Right lung (tissue), 5 donors: Measurements from ENCODE around the gene MYO1C. TPM values are rescaled to one million over a fixed set of nuclear protein-coding genes. Genes with fewer than 3 reads are reported as not detected.
"Not testable (repeated sequence)": the region's sequence is repeated elsewhere in the genome, so short reads cannot be mapped to it uniquely, and the experiment has no call there.

Experiments used
- DNase-seq, 2 donors: peaks; one replicate each; pipeline ENCODE4 v3.0.0-alpha.2; 2013
- polyA plus RNA-seq, 5 donors: library from polyadenylated mRNA; unstranded; fragments of 120-200 nt; gene quantifications; one replicate each; pipeline versions ENCODE4 v1.2.1 to v1.2.3, GENCODE V29; 2013; ENCODE audit warnings: inconsistent platforms in 1 of 5, low replicate concordance in 1 of 5; ENCODE audit not compliant: insufficient read length in 5 of 5, insufficient read depth in 1 of 5

Gene MYO1C
- polyA plus RNA-seq, 5 donors, result 60.0 to 88.9 (median 78.5) TPM

DNA sequence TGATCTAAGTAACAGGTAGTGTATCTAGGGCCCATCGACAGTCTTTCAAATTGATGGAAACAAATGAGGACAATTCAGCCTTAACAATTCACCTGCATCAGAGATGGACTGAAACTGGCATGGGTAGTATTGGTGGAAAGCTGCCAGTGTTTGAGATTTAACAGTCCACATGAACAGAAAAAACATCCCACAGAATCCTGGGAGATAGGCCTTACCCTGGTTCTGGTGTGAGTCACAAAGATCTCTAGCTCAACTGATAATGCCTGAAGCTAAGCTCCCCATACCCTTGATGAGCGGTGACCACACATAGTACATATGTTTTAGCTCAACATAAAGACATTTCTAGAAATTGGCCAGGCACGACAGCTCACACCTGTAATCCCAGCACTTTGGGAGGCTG, 58.3 kb downstream of the MYO1C start:
- no peak for DNase-seq

- no peak for DNase-seq
Observed at GRCh38 chr17:1431631-1432104, 60.8 kb downstream of the MYO1C start.

- DNase-seq, result no peak
Observed at GRCh38 chr17:1423456-1424135, 68.9 kb downstream of the MYO1C start.

- DNase-seq, result no peak
Observed at GRCh38 chr17:1422885-1423284, 69.6 kb downstream of the MYO1C start.

- no peak for DNase-seq
Observed at GRCh38 chr17:1421470-1421869, 71.0 kb downstream of the MYO1C start.

DNA sequence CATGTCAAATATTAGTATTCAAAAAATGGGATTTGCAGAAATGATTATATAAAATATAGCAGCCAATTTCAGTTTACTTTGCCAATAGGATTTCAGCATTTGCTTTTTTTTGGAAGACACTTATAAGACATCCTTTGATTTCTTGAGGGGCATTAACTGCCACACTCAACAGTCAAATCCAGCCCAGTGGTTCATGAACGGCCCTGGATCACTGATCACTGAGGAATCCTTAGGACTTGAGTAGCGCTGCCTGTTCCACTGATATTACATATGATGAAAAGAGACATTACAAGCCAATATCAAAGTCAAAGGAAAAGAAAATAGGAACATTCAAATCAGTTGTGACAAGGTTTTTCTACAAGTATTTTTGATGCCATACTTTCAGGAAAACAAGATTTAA, 71.5 kb downstream of the MYO1C start:
- no peak for DNase-seq

- no peak for DNase-seq
Observed at GRCh38 chr17:1420163-1420562, 72.3 kb downstream of the MYO1C start.

DNA sequence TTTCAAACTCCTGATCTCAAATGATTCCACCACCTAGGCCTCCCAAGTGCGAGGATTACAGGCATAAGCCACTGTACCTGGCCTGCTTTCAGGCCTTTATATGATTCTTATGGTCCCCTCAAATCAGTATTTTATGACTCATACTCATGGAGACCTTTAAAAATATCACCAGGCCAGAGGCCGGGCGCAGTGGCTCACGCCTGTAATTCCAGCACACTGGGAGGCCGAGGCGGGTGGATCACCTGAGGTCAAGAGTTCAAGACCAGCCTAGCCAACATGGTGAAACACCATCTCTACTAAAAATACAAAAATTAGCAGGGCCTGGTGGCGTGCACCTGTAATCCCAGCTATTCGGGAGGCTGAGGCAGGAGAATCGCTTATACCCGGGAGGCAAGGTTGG, 74.0 kb downstream of the MYO1C start:
- not testable (repeated sequence) for DNase-seq

GRCh38 chr17:1416414-1416813, 76.1 kb downstream of the MYO1C start:
- no peak for DNase-seq

- no peak for DNase-seq
Observed at GRCh38 chr17:1414634-1415033, 77.9 kb downstream of the MYO1C start.

Other genes starting within 250 kb of the MYO1C start
- gene BHLHA9, start 222.2 kb downstream of the MYO1C start, polyA plus RNA-seq, result under 1 TPM in 1 of 5 donors, not detected in 4; 0.12 TPM
- gene TRARG1, start 213.0 kb downstream of the MYO1C start, polyA plus RNA-seq, result not detected
- gene YWHAE, start 92.5 kb downstream of the MYO1C start, polyA plus RNA-seq, result 100 to 1,000 TPM; 780 to 913 (median 839) TPM
- gene CRK, start 36.5 kb downstream of the MYO1C start, polyA plus RNA-seq, result 10 to 100 TPM; 51.4 to 61.2 (median 54.1) TPM
- 10 to 100 TPM; 25.7 to 32.9 (median 28.8) TPM for gene INPP5K, start 23.9 kb upstream of the MYO1C start, polyA plus RNA-seq
- 10 to 100 TPM; 55.0 to 66.0 (median 65.4) TPM for gene PITPNA, start 70.1 kb upstream of the MYO1C start, polyA plus RNA-seq
- 10 to 100 TPM; 21.0 to 29.0 (median 23.4) TPM for gene SLC43A2, start 136.1 kb upstream of the MYO1C start, polyA plus RNA-seq
- 10 to 100 TPM; 14.6 to 23.5 (median 20.4) TPM for gene SCARF1, start 153.0 kb upstream of the MYO1C start, polyA plus RNA-seq
- 10 to 100 TPM in 1 of 5 donors, 1 to 10 TPM in 4; 6.2 to 10.2 (median 7.7) TPM for gene RILP, start 157.2 kb upstream of the MYO1C start, polyA plus RNA-seq
- 100 to 1,000 TPM; 241 to 367 (median 316) TPM for gene PRPF8, start 192.2 kb upstream of the MYO1C start, polyA plus RNA-seq
- gene TLCD2, start 217.7 kb upstream of the MYO1C start, polyA plus RNA-seq, result 10 to 100 TPM in 1 of 5 donors, 1 to 10 TPM in 4; 8.2 to 12.8 (median 9.1) TPM
- gene WDR81, start 232.0 kb upstream of the MYO1C start, polyA plus RNA-seq, result 10 to 100 TPM in 3 of 5 donors, 1 to 10 TPM in 2; 6.6 to 13.7 (median 10.1) TPM